ENCODE measurements around the gene FTO. TPM values are rescaled to one million over a fixed set of nuclear protein-coding genes. Genes with fewer than 3 reads are reported as not detected.

Gene FTO
- total RNA-seq, 1 donor from 2014 or later = 85.1 TPM

- Mint-ChIP-seq H3K27ac (no peak overlapping the region), H3K27me3 (no peaks in the 10 kb centered on the region), H3K36me3 (peaks cover 25% of the 10 kb centered on the region), H3K4me1 (ENCODE audit: unreplicated experiment) (no peaks in the 10 kb centered on the region), H3K4me3 (no peak overlapping the region), H3K9me3 (no peaks in the 10 kb centered on the region)
- TF ChIP-seq, protein P1, sequence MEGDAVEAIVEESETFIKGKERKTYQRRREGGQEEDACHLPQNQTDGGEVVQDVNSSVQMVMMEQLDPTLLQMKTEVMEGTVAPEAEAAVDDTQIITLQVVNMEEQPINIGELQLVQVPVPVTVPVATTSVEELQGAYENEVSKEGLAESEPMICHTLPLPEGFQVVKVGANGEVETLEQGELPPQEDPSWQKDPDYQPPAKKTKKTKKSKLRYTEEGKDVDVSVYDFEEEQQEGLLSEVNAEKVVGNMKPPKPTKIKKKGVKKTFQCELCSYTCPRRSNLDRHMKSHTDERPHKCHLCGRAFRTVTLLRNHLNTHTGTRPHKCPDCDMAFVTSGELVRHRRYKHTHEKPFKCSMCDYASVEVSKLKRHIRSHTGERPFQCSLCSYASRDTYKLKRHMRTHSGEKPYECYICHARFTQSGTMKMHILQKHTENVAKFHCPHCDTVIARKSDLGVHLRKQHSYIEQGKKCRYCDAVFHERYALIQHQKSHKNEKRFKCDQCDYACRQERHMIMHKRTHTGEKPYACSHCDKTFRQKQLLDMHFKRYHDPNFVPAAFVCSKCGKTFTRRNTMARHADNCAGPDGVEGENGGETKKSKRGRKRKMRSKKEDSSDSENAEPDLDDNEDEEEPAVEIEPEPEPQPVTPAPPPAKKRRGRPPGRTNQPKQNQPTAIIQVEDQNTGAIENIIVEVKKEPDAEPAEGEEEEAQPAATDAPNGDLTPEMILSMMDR (conservative IDR thresholded peaks at IDR 0.05) = no peak
- DNase-seq (ENCODE audit: extremely low spot score, unreplicated experiment) = no peak
Observed at GRCh38 chr16:53876811-53877210, 172.9 kb downstream of the FTO start.

DNA sequence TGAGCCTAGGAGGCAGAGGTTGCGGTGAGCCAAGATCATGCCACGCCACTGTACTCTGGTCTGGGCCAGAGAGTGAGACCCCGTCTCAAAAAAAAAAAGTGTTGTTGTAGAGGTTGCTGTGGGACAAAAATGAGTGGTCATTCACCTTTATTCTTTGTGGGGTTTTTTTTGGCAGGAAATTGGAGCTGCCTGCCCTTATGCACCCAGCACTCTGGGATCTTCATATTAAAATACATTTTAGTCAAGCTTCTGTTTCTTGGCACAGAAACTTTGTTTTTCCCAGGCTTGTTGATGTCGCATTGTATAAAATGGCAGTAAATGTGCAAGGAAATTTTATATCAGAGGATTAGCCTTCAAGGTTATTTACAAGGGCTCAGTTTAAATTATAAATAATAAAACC is 174.3 kb downstream of the FTO start:
- Mint-ChIP-seq H3K27me3 (no peaks in the 10 kb centered on the region), H3K4me1 (ENCODE audit: unreplicated experiment) (no peaks in the 10 kb centered on the region), H3K27ac (no peak overlapping the region), H3K4me3 (no peak overlapping the region), H3K36me3 (peaks cover 28% of the 10 kb centered on the region), H3K9me3 (peaks cover 4% of the 10 kb centered on the region)
- no peak for DNase-seq (ENCODE audit: extremely low spot score, unreplicated experiment)
- TF ChIP-seq, protein P1 (conservative IDR thresholded peaks at IDR 0.05) = no peak

- no peak for DNase-seq (ENCODE audit: extremely low spot score, unreplicated experiment)
- Mint-ChIP-seq H3K27me3 (no peaks in the 10 kb centered on the region), H3K27ac (no peak overlapping the region), H3K4me3 (no peak overlapping the region), H3K36me3 (peaks cover 24% of the 10 kb centered on the region), H3K9me3 (peaks cover 4% of the 10 kb centered on the region), H3K4me1 (ENCODE audit: unreplicated experiment) (no peaks in the 10 kb centered on the region)
- TF ChIP-seq, protein P1 (conservative IDR thresholded peaks at IDR 0.05) = no peak
Observed at GRCh38 chr16:53881371-53881770, 177.4 kb downstream of the FTO start.

- DNase-seq (ENCODE audit: extremely low spot score, unreplicated experiment) = no peak
- no peaks in the 10 kb centered on the region for H3K27me3 Mint-ChIP-seq
- H3K4me1 Mint-ChIP-seq (ENCODE audit: unreplicated experiment) = no peaks in the 10 kb centered on the region
- H3K4me3 Mint-ChIP-seq = no peak overlapping the region
- H3K27ac Mint-ChIP-seq = peak overlapping the region; percentile 14
- TF ChIP-seq, protein P1 (conservative IDR thresholded peaks at IDR 0.05) = no peak
- H3K9me3 Mint-ChIP-seq = peaks cover 4% of the 10 kb centered on the region
- H3K36me3 Mint-ChIP-seq = peaks cover 19% of the 10 kb centered on the region
Observed at GRCh38 chr16:53882310-53882709, 178.4 kb downstream of the FTO start.

GRCh38 chr16:53884748-53885147 is 180.8 kb downstream of the FTO start:
- peaks cover 24% of the 10 kb centered on the region for H3K36me3 Mint-ChIP-seq
- H3K4me3 Mint-ChIP-seq = no peak overlapping the region
- TF ChIP-seq, protein P1 (conservative IDR thresholded peaks at IDR 0.05) = no peak
- DNase-seq (ENCODE audit: extremely low spot score, unreplicated experiment) = no peak
- no peaks in the 10 kb centered on the region for H3K4me1 Mint-ChIP-seq (ENCODE audit: unreplicated experiment)
- H3K9me3 Mint-ChIP-seq = peaks cover 4% of the 10 kb centered on the region
- H3K27me3 Mint-ChIP-seq = no peaks in the 10 kb centered on the region
- H3K27ac Mint-ChIP-seq = no peak overlapping the region

Measured in type B pancreatic cell (in vitro differentiated cells).